Cerebellar cortex (tissue), 1 donor: Measurements from ENCODE around the gene UCK2.

ENCODE experiments used
- DNase-seq: peaks from one replicate; pipeline ENCODE4 v3.0.0-alpha.2; 2015; ENCODE audit warnings: low spot score

Gene UCK2

GRCh38 chr1:165834229-165834628 is 6.8 kb downstream of the UCK2 start:
- no peak for DNase-seq

DNA sequence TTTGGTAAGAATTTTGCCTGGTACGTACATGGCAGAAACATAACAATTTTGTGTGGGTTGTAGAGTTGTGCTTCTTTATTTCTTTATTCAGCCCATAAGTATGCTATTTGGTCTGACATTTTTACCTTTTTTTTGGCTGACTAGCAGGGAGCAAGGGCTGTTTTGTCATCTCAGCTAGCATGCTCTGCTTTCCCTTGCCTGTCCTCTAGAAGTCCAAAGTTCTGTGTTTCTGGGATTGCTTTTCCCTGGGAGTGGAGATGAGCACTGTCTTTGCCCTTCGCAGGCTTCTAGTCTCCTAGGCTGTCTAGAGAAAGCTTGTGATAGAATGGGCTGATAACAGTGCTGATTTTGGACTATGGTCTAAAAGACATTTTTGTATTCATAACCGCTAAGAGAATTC is 7.5 kb downstream of the UCK2 start:
- DNase-seq = no peak

DNA sequence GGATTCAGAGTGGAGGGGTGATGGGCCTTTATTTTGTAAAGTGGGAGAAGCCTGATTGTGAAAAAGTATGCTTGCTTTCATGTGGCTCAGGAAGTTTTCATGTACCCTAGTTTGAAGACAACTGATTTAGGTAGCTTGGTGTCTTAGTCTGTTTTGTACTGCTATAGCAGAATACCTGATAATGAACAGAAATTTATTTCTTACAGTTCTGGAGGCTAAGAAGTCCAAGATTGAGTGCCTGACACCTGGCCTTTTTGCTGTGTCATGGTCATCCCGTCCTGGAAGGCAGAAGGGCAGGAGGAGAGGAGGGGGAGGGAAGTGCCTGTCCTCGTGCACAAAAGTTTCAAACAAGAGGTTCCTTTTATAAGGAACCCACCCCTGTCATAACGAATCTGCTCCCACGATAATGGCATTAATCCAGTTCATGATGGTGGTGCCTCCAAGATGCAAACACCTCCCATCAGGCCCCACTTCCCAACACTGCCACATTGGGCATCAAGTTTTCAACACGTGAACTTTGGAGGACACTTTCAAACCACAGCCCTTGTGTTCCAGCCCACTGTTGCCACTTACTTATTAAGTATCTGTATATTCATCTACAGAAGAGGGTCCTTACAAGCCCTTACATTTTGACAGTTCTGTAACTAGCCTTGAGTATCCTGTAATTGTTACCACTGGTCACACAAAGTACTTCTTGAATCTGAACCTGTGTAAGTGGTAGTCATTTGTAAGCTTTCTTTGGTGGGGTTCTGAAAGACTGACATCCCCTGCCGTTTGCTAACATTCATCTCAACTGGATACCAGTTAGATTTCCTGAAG is 9.5 kb downstream of the UCK2 start:
- no peak for DNase-seq

GRCh38 chr1:165837838-165838364 is 10.5 kb downstream of the UCK2 start:
- DNase-seq = no peak

DNA sequence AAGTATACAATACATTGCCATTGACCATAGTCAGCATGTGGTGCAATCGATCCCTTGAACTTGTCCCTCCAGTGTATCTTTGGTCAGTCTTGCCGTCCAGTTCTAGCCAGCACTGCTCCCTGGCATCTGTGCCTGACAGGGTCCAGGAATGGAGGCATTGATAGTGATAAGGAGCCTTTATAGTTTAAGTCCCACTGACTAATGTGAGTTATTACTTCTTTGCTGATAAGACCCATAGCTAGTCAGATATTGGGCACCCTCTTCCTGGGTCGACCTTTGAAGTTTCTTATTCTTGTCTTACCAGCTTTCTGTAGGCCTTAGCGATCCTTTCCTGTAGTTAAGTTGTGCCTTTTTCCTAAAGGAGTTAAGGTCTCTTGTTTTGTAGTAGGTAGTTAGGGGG is 13.0 kb downstream of the UCK2 start:
- DNase-seq = no peak

GRCh38 chr1:165841582-165842017 is 14.2 kb downstream of the UCK2 start:
- DNase-seq = no peak

DNA sequence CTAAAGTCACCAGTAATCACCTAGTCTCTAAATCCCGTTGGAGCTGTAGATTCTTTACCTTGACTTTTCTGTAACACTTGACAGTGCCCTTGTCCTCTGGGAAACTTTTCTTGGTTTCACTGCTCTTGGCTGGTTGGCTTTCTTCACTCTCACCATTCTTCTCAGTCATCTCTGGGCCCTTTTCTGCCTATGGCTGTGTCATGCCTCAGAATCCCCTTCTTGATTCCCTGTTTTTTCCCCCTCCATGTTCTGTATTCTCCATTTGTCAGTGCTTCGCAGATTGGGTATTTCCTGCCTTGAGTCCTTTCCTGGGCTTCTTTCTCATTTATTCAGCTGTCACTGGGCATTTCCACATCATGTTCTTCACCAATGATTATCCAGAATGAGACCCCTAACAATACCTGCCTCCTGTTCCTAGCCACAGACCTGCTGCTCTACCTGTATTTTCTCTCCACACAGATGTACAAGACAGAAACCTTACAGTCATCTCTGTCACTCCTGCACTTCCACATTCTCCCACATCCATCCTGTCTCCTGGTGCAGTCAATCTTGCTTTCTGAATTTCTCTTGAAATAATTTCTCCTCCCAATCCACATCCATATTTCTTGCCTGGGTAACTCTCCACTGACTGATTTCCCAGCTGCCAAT is 14.7 kb downstream of the UCK2 start:
- DNase-seq = no peak

DNA sequence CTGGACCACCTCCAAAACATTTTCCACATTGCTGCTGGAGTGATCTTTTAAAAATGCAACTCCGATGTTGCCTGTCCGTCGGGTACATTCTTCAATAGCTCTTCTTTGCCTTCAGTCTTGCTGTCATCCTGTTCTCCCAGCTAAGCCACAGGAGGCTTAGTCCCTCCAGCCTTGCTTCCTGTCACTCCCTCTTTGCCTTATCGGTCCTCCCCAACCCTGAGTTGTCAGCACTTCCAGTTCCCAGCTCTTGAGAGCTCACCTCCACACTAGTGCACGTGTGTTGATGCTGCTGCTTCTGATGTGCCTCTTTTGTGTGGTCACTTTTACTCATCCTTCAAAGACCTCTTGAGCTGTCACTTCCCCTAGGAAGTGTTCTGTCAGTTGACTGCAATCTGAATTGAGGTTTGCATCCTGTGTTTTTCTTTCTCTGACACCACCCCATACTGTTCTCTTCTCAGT is 15.3 kb downstream of the UCK2 start:
- DNase-seq = peak; percentile 29

DNA sequence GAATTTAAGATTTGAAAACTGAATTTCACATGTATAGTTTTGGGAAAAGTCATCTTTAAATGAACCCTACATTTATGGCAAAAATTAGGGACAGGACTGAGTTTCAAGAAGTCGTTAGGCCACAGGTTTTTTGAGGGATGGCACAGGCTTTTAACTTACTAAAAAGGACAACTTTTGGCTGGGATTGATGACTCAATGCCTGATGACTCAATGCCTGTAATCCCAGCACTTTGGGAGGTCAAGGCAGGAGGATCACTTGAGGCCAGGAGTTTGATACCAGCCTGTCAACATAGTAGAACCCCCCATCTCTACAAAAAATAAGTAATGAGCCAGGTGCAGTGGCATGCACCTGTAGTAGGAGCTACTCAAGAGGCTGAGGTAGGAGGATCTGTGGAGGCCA is 15.9 kb downstream of the UCK2 start:
- no peak for DNase-seq

DNA sequence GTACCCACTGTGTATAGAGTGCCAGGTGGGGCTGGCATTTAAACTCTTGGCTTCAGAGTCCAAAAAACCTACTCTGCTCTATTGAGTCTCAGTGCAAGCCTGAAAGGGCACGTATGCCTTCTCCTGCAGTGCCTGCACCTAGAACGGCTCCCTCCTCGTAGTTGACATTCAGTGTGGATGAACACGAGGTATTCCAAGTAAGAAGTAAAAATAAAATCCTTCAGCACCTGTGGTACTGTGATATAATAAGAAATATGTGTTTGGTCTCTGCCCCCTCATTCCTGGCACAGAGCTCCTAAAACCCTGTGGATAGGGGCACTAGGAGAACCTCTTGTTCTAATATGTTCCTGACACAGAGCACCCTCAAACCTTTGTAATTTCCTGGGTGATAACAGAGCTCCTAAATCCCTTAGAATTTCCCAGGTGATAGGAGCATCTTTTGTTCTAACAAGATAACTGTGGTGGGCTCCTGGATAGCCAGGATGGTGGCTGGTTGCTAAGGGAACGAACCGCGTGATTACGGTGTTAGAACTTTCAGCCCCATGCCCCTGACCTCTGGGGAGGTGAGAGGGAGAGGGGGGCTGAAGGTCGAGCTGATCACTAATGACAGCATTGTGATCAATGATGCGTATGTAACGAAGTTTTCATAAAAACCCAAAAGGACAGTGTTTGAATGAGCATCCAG is 16.8 kb downstream of the UCK2 start:
- no peak for DNase-seq

- DNase-seq = no peak
Observed at GRCh38 chr1:165844933-165845332, 17.5 kb downstream of the UCK2 start.

DNA sequence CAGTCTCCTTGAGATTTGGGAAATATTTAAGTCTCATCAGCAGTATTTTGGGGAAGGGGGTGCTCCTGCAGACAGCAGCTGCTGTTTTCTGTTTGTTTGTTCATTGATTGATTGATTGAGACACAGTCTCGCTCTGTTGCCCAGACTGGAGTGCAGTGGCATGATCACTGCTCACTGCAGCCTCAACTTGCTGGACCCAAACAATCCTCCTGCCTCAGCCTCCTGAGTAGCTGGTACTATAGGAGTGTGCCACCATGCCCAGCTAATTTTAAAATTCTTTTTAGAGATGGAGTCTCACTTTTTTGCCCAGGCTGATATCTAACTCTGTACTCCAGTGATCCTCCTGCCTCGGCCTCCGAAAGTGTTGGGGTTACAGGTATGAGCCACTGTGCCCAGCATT is 18.2 kb downstream of the UCK2 start:
- no peak for DNase-seq

DNA sequence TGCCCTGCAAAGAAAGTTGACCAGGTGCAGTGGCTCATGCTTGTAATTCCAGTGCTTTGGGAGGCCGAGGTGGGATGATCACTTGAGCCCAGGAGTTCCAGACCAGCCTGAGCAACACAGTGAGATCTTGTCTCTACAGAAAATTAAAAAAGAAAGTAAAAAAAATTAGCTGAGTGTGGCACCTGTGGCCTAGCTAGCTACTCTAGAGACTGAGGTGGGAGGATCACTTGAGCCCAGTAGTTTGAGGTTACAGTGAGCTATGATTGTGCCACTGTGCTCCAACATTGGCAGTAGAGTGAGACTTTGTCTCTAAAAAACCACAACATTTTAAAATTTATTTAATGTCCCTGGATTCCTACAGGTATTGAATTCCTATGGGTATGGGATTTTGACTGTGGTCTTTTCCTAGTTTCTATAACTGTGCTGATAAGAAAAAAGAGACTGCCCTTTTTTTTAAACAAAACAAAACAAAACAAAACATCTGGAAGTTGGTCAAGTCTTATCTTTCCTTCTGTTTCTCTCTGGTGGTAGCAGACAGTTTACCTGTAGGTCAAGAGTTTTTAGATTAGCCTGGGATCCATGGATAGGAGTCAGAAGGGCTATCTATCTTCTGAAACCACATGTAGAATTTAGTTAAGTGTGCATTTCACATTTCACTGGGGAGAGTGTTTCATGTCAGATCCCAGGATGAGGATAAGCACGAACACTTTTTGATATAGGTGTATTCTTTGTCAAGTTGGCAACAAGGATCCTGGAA is 18.8 kb downstream of the UCK2 start:
- no peak for DNase-seq

DNA sequence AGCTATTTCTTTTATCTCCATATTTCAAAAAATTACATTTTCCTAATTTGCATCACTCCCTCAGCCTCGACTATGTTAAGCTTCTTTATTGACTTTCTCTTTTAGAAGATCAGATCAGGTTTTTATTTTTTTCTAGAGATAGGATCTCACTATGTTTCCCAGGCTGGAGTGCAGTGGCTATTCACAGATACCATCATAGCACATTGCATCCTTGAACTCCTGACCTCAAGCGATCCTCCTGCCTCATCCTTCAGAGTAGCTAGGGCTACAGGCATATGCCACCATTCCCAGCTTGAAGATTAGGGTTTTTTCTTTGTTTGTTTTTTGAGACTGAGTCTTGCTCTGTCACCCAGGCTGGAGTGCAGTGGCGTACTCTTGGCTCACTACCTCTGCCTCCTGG is 20.1 kb downstream of the UCK2 start:
- DNase-seq = no peak

GRCh38 chr1:165849353-165850133 is 22.1 kb downstream of the UCK2 start:
- DNase-seq = no peak

DNA sequence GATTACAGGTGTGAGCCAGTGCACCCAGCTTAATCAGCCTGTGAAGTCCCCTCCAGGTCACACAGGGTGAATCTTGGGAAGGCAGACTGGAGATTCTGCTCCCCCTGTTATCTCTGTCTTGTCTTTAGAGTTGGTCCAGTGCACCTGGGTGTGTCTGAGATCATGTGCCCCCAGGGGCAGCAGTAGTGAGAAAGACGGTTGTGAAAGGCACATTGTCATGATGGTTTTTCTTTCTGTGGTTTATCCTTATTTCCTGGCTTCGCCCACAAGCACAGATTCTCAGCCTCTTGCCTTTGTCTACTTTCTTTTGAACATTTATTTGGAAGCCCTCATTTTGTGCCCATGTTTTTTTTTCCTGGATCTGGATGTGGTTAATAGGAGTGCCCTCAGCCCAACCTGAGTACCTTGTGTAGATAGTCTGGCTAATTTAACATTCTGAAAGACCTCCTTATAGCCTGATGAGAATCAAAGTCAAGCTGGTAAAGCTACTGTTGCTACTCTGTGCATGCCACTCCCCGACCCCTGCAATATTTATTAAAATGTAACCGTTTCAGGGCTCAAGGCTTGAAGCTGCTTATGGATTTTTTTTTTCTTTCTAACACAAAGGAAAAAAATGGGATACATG is 23.7 kb downstream of the UCK2 start:
- DNase-seq = no peak

DNA sequence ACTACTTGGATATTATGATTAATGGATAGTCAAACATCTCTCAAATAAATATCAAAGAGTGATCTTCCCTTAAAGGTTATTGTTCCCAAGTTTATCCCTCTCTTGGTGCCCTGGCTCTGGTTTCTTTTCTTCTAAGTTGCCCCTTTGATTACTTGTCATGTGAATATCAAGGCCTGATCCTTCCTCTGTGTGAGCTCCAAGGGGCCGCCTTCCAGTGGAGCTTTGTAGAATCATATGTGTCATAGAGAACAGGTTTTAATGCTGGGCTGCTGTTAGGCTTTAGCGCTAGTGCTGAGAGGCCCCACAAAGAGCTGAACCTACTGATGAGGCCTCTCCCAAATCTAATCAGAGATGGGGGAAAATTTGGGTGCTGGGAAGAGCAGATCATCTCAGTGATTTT is 25.5 kb downstream of the UCK2 start:
- DNase-seq = no peak

GRCh38 chr1:165853528-165854075 is 26.2 kb downstream of the UCK2 start:
- DNase-seq = no peak

DNA sequence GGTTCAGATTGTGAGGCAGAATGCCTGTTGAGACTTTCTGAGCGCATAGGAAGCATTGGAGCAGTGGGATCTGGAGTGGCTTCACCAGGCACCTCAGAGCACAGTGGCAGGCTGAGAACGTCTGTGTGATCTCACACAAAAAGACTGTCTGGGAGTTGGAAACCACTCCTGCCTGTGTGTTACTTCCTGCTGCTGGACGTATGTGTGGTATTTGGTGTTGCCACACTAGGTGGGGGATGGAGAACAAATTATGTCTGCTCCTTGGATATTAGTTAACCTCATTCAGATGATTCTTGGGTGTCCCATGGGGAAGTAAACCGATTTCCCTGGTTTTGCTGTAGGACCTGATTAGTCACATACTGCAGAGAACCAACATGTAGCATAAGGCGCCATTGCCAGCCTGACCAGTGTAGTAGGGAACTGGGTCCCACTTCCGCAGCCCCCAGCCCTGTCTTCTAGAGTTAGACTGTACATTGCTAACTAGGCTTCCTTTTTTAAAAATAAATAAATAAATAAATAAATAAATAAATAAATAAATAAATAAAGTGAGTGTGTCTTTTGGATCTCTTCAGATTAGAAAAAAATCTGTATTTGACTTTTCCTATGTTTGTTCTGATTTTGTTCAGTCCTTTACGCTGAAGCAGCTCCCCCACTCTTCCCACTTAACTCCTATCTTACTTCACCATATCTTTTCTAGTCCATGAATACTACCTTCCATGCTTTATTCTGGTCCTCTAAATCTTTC is 26.9 kb downstream of the UCK2 start:
- no peak for DNase-seq
